OCI-LY3 (cell line): ENCODE data around the gene GIT1.

Source experiments
- EZH2phosphoT487 ChIP-seq: fragments of 200-600 bp; shearing (Covaris generic); IDR thresholded peaks from 2 replicates; pipeline ENCODE4 v1.6.1; 2018; ENCODE audit warnings: antibody characterized with exemption, mixed run types, low read depth
- TF ChIP-seq, protein P1 (sequence below): fragments of 200-600, 300-600 bp; sonication (generic); IDR thresholded peaks from 2 replicates; pipeline ENCODE4 v1.5.1; 2014; ENCODE audit warnings: antibody characterized with exemption, low read length, low read depth

DNA sequence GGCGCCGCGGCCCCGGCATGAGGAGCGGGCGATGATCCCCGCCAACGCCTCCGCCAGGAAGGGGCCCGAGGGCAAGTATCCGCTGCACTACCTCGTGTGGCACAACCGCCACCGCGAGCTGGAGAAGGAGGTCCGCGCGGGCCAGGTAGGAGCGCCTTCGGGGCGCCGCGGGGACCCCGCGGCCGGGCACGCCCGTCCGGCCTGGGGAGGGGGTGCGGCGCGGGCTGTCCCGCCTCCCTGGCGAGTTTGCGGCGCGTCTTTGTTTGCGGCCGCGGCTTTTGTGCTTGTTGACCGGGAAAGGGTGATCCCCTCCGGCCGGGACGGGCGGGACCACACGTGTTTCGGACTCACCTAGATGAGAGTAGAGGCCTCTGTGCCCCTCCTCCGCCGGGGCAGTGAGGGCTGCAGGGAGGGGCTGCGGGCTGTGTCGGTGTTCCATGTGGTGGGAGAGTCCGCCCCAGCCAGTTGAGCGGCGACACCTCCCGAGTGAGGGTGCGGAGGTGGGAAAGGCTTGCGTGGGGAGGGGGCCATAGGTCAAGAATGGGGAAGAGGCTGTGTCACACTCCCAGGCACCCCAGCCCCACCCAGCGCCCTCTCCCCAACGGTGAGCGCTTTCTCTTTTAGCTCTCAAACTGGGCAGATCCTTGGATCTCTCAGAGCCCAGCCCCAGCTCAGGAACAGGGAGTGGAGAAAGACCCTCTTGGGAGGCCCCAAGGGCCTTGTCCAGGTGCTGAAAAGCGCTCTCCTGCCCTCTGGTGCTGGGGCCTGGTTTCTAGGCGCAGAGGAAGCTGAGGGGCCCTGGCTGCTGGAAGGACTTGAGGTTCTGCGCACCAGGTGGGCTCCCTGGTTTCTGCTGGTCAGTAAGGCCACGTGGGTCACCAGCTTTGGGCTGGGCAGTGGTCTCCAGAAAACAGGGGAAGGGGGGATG is 4.4 kb upstream of the GIT1 start:
- TF ChIP-seq, protein P1, sequence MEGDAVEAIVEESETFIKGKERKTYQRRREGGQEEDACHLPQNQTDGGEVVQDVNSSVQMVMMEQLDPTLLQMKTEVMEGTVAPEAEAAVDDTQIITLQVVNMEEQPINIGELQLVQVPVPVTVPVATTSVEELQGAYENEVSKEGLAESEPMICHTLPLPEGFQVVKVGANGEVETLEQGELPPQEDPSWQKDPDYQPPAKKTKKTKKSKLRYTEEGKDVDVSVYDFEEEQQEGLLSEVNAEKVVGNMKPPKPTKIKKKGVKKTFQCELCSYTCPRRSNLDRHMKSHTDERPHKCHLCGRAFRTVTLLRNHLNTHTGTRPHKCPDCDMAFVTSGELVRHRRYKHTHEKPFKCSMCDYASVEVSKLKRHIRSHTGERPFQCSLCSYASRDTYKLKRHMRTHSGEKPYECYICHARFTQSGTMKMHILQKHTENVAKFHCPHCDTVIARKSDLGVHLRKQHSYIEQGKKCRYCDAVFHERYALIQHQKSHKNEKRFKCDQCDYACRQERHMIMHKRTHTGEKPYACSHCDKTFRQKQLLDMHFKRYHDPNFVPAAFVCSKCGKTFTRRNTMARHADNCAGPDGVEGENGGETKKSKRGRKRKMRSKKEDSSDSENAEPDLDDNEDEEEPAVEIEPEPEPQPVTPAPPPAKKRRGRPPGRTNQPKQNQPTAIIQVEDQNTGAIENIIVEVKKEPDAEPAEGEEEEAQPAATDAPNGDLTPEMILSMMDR, result peak; percentile 61
- TF ChIP-seq EZH2phosphoT487, result no peak
